ENCODE results near the gene TTC33.

DNA sequence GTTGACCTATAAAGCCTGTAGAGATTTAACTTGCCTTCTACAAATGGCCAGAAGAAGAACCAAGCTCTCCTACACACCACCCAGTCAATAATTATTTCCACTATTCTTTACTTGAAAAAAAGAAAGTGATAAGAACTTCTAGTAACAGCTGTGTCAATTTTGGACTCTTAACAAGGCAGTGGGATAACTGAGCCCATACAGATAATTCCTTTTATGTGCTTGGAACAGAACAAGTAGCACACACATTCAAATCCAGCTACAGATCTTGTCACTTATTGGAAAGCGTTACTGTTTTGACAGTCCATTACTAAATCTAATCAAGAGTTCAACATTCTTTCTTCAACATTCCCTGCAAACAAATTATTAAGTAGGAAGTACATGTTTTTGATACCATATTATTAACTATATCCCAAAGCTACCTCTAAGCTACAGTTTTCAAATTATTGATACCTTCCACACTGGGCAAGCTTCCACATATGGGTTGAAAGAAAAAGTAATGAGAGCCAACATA lies 69.7 kb downstream of the TTC33 start:
- TF ChIP-seq, protein P1, sequence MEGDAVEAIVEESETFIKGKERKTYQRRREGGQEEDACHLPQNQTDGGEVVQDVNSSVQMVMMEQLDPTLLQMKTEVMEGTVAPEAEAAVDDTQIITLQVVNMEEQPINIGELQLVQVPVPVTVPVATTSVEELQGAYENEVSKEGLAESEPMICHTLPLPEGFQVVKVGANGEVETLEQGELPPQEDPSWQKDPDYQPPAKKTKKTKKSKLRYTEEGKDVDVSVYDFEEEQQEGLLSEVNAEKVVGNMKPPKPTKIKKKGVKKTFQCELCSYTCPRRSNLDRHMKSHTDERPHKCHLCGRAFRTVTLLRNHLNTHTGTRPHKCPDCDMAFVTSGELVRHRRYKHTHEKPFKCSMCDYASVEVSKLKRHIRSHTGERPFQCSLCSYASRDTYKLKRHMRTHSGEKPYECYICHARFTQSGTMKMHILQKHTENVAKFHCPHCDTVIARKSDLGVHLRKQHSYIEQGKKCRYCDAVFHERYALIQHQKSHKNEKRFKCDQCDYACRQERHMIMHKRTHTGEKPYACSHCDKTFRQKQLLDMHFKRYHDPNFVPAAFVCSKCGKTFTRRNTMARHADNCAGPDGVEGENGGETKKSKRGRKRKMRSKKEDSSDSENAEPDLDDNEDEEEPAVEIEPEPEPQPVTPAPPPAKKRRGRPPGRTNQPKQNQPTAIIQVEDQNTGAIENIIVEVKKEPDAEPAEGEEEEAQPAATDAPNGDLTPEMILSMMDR (IDR thresholded peaks at IDR 0.05), result no peak
- TF ChIP-seq POLR2A (IDR thresholded peaks at IDR 0.05), result no peak
